Measurements from ENCODE around the gene MACROD2.

MACROD2 gene

DNA sequence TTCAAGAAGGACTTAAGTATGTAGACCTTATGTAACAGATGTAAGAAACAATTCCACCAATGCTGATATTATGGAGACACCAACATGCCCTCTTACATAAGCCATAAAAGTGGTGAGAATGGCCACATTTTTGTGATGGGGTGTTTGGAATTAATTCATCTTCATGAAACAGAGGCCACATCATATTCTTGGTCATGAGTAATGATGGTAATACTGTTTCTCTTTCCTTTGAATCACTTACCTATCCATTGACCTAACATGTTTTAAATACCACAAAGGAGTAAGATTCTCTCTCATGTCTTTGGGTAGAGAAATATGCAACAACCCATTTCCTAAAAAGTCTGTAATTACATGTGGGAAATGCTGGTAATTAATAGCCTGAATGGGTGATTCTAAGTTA is 887.5 kb downstream of the MACROD2 start:
- TF ChIP-seq, protein P1, sequence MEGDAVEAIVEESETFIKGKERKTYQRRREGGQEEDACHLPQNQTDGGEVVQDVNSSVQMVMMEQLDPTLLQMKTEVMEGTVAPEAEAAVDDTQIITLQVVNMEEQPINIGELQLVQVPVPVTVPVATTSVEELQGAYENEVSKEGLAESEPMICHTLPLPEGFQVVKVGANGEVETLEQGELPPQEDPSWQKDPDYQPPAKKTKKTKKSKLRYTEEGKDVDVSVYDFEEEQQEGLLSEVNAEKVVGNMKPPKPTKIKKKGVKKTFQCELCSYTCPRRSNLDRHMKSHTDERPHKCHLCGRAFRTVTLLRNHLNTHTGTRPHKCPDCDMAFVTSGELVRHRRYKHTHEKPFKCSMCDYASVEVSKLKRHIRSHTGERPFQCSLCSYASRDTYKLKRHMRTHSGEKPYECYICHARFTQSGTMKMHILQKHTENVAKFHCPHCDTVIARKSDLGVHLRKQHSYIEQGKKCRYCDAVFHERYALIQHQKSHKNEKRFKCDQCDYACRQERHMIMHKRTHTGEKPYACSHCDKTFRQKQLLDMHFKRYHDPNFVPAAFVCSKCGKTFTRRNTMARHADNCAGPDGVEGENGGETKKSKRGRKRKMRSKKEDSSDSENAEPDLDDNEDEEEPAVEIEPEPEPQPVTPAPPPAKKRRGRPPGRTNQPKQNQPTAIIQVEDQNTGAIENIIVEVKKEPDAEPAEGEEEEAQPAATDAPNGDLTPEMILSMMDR (IDR thresholded peaks at IDR 0.05; ENCODE audit: low read depth, low read length, missing control alignments): no peak
- no peak for DNase-seq (ENCODE audit: extremely low read depth, low read depth)
- H3K4me3 ChIP-seq (replicated peaks; ENCODE audit: low read depth, low read length): no peak overlapping the region

DNA sequence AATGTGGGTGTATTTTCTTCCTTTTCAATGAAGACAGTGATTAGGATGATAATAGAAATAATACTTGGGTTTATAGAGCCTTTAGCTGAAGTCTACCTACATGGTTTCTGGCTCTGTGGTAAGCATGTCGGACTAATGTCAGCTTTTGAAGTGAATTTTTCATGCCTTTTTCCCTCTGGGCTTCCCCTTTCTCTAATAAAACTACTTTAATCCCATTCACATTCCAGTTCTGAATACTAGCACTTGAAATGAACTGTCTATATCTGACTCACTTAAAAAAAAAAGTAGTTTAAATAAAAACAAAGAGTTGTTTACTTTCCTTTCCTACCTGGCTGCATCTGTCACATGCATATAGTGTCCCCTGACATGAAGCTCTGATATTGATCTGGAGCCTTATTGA is 888.0 kb downstream of the MACROD2 start:
- TF ChIP-seq, protein P1 (IDR thresholded peaks at IDR 0.05; ENCODE audit: low read depth, low read length, missing control alignments): no peak
- no peak overlapping the region for H3K4me3 ChIP-seq (replicated peaks; ENCODE audit: low read depth, low read length)
- DNase-seq (ENCODE audit: extremely low read depth, low read depth): no peak

DNA sequence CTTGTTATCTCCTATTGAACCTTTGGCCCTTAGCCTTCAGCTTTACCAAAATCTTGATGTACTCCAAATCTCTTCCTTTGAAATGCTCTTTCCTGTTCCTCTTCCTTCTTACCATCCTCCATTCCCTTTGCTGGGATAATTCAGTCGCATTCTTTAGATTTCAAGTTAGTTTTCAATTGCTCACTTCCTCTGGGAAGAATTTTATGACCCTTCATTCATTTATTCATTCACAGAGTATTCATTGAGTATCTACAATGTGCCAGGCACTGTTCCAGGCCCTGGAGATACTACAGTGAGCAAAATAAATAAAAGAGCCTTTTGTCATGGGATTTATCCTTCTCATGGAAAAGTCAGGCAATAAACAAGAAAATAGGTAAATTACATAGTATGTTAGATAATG is 890.3 kb downstream of the MACROD2 start:
- no peak for DNase-seq (ENCODE audit: extremely low read depth, low read depth)
- H3K4me3 ChIP-seq (replicated peaks; ENCODE audit: low read depth, low read length): no peak overlapping the region
- TF ChIP-seq, protein P1 (IDR thresholded peaks at IDR 0.05; ENCODE audit: low read depth, low read length, missing control alignments): no peak

DNA sequence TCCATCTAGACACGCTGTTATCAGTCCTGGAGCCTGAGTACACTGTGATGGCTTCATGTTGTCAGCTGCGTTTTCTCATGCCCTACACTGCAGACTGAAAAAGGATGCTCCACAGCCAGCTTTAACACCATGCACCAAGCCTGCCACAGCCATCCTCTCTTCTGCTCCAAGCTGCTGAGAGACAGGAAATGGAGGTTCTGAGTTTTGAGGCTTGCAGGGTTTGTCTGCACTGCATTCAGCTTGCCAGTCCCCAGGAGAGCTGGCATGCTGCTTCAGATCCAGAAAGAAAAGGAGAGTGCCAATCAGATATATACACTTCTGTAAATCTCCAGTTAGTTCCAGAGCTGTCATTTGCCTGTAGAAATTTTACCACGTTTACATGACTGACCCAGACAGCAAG is 892.8 kb downstream of the MACROD2 start:
- DNase-seq (ENCODE audit: extremely low read depth, low read depth): no peak
- TF ChIP-seq, protein P1 (IDR thresholded peaks at IDR 0.05; ENCODE audit: low read depth, low read length, missing control alignments): no peak
- no peak overlapping the region for H3K4me3 ChIP-seq (replicated peaks; ENCODE audit: low read depth, low read length)

DNA sequence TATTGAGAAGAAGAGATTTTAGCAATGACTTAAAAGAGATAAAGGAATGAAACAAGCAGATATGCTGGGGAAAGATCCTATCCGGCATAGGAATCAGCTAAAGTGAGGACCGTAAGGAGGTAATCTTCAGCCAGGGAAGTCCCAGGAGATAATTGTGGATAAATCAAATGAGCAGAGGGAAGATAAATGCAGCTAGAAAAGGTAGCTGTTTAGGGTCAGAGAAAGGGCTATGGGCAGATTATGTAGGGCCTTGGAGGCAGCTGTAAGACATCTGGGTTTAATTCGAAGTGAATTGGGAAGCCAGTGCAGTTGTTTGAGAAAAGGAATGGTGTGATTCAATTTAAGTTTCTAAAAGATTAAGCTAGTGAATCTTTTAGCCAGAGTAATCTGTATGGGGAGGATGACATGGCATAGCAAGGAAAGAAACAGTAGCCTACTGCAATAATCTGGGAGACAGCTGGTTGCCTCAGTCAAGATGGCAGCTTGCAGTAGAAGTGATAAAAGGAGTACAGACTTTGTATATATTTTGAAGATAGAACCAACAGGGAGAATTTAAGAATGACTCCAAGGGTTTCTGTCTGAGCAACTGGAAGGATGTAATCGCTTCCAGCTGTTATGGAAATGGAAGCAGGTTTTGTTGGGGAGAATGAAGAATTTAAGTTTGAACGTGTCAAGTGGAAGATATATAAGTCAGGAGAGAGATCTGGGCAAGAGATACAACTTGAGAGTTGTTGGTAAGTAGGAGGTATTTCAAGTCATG is 894.4 kb downstream of the MACROD2 start:
- no peak overlapping the region for H3K4me3 ChIP-seq (replicated peaks; ENCODE audit: low read depth, low read length)
- DNase-seq (ENCODE audit: extremely low read depth, low read depth): no peak
- TF ChIP-seq, protein P1 (IDR thresholded peaks at IDR 0.05; ENCODE audit: low read depth, low read length, missing control alignments): no peak

DNA sequence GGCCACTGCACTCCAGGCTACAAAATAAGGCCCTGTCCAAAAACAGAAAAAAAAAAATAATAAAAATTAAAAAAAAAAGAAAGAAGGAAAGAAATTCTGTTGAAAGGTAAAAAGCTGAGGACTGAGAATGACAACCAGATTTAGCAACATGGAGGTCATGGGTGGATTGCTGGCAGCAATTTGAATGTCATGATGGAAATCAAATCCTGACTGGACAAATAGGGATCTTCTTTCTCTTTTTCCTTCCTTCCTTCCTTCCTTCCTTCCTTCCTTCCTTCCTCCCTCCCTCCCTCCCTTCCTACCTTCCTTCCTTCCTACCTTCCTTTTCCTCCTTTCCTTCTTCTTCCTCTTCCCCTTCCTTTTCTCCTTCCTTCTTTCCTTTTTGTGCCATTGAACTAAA is 895.4 kb downstream of the MACROD2 start:
- DNase-seq (ENCODE audit: extremely low read depth, low read depth): no peak
- TF ChIP-seq, protein P1 (IDR thresholded peaks at IDR 0.05; ENCODE audit: low read depth, low read length, missing control alignments): no peak
- no peak overlapping the region for H3K4me3 ChIP-seq (replicated peaks; ENCODE audit: low read depth, low read length)

DNA sequence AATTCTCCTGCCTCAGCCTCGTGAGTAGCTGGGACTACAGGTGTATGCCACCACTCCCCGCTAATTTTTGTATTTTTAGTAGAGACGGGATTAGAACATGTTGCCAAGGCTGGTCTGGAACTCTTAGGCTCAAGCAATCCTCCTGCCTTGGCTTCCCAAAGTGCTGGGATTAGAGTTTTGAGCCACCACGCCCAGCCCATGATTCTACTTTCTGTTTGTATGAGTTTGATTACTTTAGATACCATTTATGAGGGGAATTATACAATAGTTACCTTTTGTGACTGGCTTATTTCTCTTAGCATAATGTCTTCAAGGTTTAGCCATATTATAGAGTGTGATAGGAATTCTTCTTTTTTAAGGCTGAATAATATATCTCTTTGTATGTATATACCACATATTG is 897.5 kb downstream of the MACROD2 start:
- TF ChIP-seq, protein P1 (IDR thresholded peaks at IDR 0.05; ENCODE audit: low read depth, low read length, missing control alignments): no peak
- DNase-seq (ENCODE audit: extremely low read depth, low read depth): no peak
- H3K4me3 ChIP-seq (replicated peaks; ENCODE audit: low read depth, low read length): no peak overlapping the region

Data from HFF-Myc (cell line).